ENCODE results near the gene LCORL.
"Not testable (repeated sequence)": the region's sequence is repeated elsewhere in the genome, so short reads cannot be mapped to it uniquely, and the experiment has no call there.

The LCORL gene

GRCh38 chr4:18021720-18022571, at the start of gene LCORL:
TSS of gene LCORL (minus strand) at chr4:18021755. CDS start at chr4:18021751, 4 bp downstream.
- DNase-seq = peak; percentile 99

GRCh38 chr4:18069810-18070209, 48.3 kb upstream of the LCORL start:
- no peak for DNase-seq

- no peak for DNase-seq
These were observed 45.5 kb upstream of the LCORL start for GRCh38 chr4:18067031-18067430.

GRCh38 chr4:18063079-18063478, 41.5 kb upstream of the LCORL start:
- DNase-seq = no peak

- no peak for DNase-seq
These were observed 36.4 kb upstream of the LCORL start for GRCh38 chr4:18057821-18058533.

GRCh38 chr4:18056030-18056429, 34.5 kb upstream of the LCORL start:
- DNase-seq = no peak

GRCh38 chr4:18052158-18052557, 30.6 kb upstream of the LCORL start:
- DNase-seq = no peak

- DNase-seq = no peak
These were observed 29.7 kb upstream of the LCORL start for GRCh38 chr4:18051281-18051680.

GRCh38 chr4:18050448-18050847, 28.9 kb upstream of the LCORL start:
- no peak for DNase-seq

GRCh38 chr4:18049446-18049845, 27.9 kb upstream of the LCORL start:
- DNase-seq = no peak

- no peak for DNase-seq
These were observed 21.2 kb upstream of the LCORL start for GRCh38 chr4:18042754-18043153.

- no peak for DNase-seq
These were observed 20.5 kb upstream of the LCORL start for GRCh38 chr4:18042012-18042411.

- no peak for DNase-seq
These were observed 19.6 kb upstream of the LCORL start for GRCh38 chr4:18041114-18041513.

- DNase-seq = no peak
These were observed 17.6 kb upstream of the LCORL start for GRCh38 chr4:18039113-18039512.

- not testable (repeated sequence) for DNase-seq
These were observed 14.8 kb upstream of the LCORL start for GRCh38 chr4:18036369-18036768.

GRCh38 chr4:18034099-18034498, 12.5 kb upstream of the LCORL start:
- DNase-seq = no peak

- DNase-seq = no peak
These were observed 11.8 kb upstream of the LCORL start for GRCh38 chr4:18033111-18034085.

- DNase-seq = no peak
These were observed 3.7 kb upstream of the LCORL start for GRCh38 chr4:18025288-18025687.

- no peak for DNase-seq
These were observed 1.1 kb upstream of the LCORL start for GRCh38 chr4:18022572-18023050.

- DNase-seq = no peak
These were observed 160 bp downstream of the LCORL start for GRCh38 chr4:18021470-18021719.

GRCh38 chr4:18020671-18021469, 685 bp downstream of the LCORL start:
- peak; percentile 89 for DNase-seq

- DNase-seq = peak; percentile 30
These were observed 1.3 kb downstream of the LCORL start for GRCh38 chr4:18020145-18020670.
